Astrocyte of the cerebellum (primary cell): ENCODE data around the gene JAG1.

ENCODE experiments used
- DNase-seq: peaks from one replicate; pipeline ENCODE4 v3.0.0-alpha.2; 2011; ENCODE audit warnings: low read depth
- H3K4me3 ChIP-seq: 2 replicates; pipeline ENCODE4 v1.5.1; 2011; ENCODE audit warnings: mild to moderate bottlenecking, low read depth, low read length, moderate library complexity
- in situ Hi-C: cut with HindIII; loops from 2 replicates; pipeline ENCODE4 v1.10.0; 2017; ENCODE audit warnings: low sequenced_read_pairs
- TF ChIP-seq, protein P1 (sequence below): IDR thresholded peaks from 2 replicates; pipeline ENCODE4 v1.5.1; 2012; ENCODE audit warnings: low read length, low read depth, moderate library complexity, mild to moderate bottlenecking; ENCODE audit errors: missing control alignments

Gene JAG1

DNA sequence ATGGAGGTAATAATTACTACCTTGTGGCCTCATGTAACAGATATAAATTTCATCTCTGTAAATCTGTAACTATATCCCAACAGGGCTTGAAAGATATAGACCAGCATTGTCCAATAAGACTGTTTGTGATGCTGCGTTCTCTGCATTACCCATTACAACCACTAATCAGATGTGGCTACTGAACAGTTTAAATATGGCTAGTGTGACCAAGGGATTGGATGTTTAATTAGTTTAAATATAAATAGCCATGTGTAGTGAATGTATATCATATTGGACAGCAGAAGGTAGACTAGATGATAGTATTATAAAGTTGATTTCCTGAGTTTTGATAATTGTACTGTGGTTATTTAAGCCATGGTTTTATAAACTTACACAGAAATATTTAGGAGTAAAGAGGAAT lies 27.8 kb upstream of the JAG1 start:
- no peak overlapping the region for H3K4me3 ChIP-seq
- DNase-seq: no peak
- TF ChIP-seq, protein P1, sequence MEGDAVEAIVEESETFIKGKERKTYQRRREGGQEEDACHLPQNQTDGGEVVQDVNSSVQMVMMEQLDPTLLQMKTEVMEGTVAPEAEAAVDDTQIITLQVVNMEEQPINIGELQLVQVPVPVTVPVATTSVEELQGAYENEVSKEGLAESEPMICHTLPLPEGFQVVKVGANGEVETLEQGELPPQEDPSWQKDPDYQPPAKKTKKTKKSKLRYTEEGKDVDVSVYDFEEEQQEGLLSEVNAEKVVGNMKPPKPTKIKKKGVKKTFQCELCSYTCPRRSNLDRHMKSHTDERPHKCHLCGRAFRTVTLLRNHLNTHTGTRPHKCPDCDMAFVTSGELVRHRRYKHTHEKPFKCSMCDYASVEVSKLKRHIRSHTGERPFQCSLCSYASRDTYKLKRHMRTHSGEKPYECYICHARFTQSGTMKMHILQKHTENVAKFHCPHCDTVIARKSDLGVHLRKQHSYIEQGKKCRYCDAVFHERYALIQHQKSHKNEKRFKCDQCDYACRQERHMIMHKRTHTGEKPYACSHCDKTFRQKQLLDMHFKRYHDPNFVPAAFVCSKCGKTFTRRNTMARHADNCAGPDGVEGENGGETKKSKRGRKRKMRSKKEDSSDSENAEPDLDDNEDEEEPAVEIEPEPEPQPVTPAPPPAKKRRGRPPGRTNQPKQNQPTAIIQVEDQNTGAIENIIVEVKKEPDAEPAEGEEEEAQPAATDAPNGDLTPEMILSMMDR: no peak
- in situ Hi-C loops: no loop called here

DNA sequence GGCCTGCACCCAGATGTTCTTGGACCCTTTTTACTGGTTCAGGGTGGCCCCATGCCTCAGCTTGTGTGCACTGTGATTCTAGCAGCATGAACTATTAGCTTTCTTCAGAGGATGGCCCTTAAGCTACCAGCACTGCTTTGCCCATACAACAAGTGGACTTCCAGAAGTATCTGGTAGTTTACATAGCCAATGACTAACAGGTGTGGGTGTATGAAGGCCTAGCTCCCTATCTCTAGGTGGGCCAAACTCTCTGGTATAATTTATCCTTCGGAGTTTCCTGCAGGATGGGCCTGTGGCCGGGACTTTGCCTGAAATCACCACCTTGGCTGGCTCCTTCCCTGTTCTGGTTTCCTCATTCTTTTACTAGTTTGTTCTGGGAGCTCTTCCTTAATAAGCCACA lies 26.1 kb upstream of the JAG1 start:
- in situ Hi-C loops: no loop called here
- H3K4me3 ChIP-seq: no peak overlapping the region
- no peak for DNase-seq
- TF ChIP-seq, protein P1: no peak

DNA sequence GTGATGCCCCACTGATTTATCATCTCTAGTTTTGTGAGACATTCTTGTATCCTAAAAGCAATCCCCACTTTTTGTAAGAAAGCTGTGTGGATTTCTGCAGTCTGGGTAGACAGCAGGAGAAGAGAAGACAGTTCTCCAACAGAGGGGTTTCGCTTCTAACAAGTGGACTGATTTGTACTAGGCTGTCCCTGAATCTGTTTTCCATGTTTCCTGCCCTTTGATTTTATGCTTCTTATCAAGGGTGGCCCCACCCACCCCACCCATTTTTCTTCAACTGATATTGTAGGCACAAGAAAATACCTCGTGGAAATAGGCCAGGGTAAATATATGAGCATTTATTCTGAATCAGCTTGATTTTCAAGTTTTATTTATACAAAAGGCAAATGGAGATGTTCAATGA lies 25.7 kb upstream of the JAG1 start:
- DNase-seq: no peak
- TF ChIP-seq, protein P1: no peak
- H3K4me3 ChIP-seq: no peak overlapping the region
- in situ Hi-C loops: no loop called here

DNA sequence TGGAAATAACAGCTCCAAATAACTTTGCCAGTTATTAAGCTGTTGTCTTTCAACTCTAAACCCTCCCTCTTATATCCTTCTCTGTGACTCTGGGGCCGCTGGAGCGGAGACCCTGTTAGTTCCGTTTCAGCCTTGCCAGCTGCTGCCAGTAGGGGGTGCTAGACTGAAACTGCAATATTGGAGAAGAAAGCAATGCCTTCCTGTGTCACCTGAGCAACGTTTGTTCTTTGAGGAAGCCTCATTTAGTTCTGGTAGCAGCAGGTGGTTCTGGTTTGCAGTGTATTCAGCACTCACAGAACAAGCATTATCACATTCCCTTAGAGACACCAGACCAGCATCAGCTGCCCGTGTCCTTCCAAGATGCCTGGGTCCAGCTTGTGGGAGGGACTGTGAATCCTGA lies 22.9 kb upstream of the JAG1 start:
- H3K4me3 ChIP-seq: no peak overlapping the region
- TF ChIP-seq, protein P1: peak; percentile 49
- no peak for DNase-seq
- in situ Hi-C loops: no loop called here

DNA sequence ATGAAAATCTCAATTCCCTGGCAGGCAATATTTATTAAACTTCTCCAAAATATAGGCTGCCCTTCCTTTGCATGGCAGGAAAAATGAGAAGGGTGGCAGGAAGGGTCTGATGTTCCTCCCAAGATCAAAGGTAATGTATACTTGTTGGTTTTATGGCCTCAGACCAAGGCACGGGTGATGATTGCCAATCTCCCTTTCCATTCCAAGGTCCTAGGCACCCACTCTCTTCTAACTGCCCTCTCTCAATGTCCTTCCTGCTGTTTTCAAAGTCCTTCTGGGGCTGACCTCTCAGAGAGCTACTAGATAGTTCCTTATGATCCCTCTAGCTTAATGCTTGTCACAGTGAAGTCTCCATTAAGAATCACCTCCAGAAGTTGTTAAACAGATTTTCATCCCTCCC lies 15.6 kb upstream of the JAG1 start:
- in situ Hi-C loops: no loop called here
- no peak overlapping the region for H3K4me3 ChIP-seq
- no peak for DNase-seq
- TF ChIP-seq, protein P1: no peak

DNA sequence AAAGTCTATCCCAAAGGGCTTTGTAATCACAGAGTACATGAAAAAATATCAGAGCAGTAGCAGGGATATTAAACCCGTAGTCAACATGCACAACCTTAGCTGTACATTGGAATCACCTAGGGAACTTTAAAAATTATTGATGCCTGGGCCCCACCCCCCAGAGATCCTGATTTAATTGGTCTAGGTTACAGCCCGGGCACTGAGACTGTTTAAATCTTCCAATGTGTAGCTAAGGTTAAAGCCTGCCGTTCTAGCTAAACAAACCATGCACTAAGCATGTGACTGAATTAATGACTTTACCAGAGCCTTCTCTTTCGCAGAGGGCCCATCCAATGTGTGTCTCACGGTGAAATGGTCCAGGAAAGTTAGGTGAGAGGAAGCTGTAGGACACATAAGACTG lies 14.1 kb upstream of the JAG1 start:
- no peak overlapping the region for H3K4me3 ChIP-seq
- TF ChIP-seq, protein P1: no peak
- in situ Hi-C loops: no loop called here
- no peak for DNase-seq

DNA sequence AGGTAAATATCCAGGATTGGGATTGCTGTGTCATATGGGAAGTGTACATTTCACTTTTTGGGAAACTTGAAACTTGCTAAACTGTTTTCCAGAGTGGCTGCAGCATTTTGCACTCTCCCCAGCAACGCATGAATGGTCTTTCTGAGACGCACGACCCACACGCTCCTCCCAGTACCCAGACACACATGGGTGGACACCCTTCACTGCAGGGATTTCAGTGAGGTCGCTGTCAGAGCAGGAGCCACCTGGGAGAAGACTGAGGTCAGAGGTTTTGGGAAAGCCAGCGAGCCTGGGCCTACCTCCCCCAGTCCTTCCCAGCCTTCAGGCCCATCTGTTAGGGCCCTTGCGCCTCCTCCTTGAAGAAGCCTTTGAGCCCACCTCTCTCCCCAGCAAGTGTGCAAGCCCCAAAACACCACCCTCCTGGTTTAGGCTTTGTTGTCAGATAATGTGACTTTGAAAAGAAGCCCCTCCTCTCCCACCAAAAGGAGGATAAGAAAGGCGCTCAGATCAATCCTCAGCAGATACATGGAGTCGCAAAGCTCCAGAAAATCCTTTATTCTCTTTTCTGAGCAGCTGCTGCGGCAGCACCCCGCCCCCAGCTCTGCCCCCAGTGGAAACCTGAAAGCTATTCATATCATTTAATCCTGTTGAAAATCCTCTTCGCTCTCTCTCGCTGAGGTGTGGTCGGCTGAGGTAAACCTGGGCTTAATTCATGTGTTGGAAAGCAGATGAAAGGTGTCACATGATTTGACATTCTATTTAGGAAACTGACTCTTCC lies 12.7 kb upstream of the JAG1 start:
- in situ Hi-C loops: no loop called here
- H3K4me3 ChIP-seq: no peak overlapping the region
- TF ChIP-seq, protein P1: no peak
- DNase-seq: no peak
